H1 (cell line): ENCODE measurements around the gene UNC13D. TPM values are rescaled to one million over a fixed set of nuclear protein-coding genes. Genes with fewer than 3 reads are reported as not detected.
A peak's percentile ranks its signal among the peaks of the same experiment; 100 is the strongest.

Experiments used
- CEBPB ChIP-seq: IDR thresholded peaks from 2 replicates; pipeline ENCODE4 v1.6.1; 2012; ENCODE audit warnings: low read depth, low read length
- CTBP2 ChIP-seq: IDR thresholded peaks from 2 replicates; pipeline ENCODE4 v1.7.0; 2011; ENCODE audit warnings: borderline replicate concordance, mild to moderate bottlenecking, moderate library complexity, mixed read lengths, low read length; ENCODE audit not compliant: insufficient read depth, insufficient read length
- FOSL1 ChIP-seq: IDR thresholded peaks from 2 replicates; pipeline ENCODE4 v1.6.1; 2011; ENCODE audit warnings: mild to moderate bottlenecking, low read depth, low read length, moderate library complexity; ENCODE audit not compliant: insufficient read depth
- GTF2F1 ChIP-seq: IDR thresholded peaks from 2 replicates; pipeline ENCODE4 v1.6.1; 2012; ENCODE audit warnings: low read depth, low read length, improper control_type of control experiment, borderline replicate concordance
- JUND ChIP-seq: IDR thresholded peaks from 2 replicates; pipeline ENCODE4 v1.6.1; 2011; ENCODE audit warnings: mild to moderate bottlenecking, improper control_type of control experiment, low read length
- KDM1A ChIP-seq: fragments of 200-600, 300-600 bp; sonication (generic); IDR thresholded peaks from 2 replicates; pipeline ENCODE4 v1.7.1; 2016; ENCODE audit warnings: mild to moderate bottlenecking, low read length, borderline replicate concordance
- KDM4A ChIP-seq: IDR thresholded peaks from one replicate; pipeline ENCODE4 v1.7.1; 2012; ENCODE audit warnings: low read depth, mild to moderate bottlenecking, moderate library complexity, low read length, inconsistent platforms; ENCODE audit not compliant: severe bottlenecking
- KDM5A ChIP-seq: fragments of 200-600 bp; IDR thresholded peaks from 2 replicates; pipeline ENCODE4 v1.7.1; 2012; ENCODE audit warnings: mild to moderate bottlenecking, low read length, inconsistent platforms, mixed read lengths
- POU5F1 ChIP-seq: IDR thresholded peaks from 2 replicates; pipeline ENCODE4 v1.6.1; 2011; ENCODE audit warnings: low read depth, mild to moderate bottlenecking, low read length, moderate library complexity
- RAD21 ChIP-seq, 2 experiments: IDR thresholded peaks in 1 of 2; conservative IDR thresholded peaks in 1 of 2; 2 replicates each; pipeline ENCODE4 v1.6.1; 2011; ENCODE audit warnings: low read depth in 2 of 2, low read length in 2 of 2, improper control_type of control experiment in 1 of 2, inconsistent platforms in 1 of 2, mild to moderate bottlenecking in 1 of 2, moderate library complexity in 1 of 2
- RBBP5 ChIP-seq: IDR thresholded peaks from 2 replicates; pipeline ENCODE4 v1.7.1; 2012; ENCODE audit warnings: low read depth, mild to moderate bottlenecking, inconsistent platforms, low read length, moderate library complexity, borderline replicate concordance
- RFX5 ChIP-seq: IDR thresholded peaks from 2 replicates; pipeline ENCODE4 v1.6.1; 2011; ENCODE audit warnings: low read depth, low read length, improper control_type of control experiment, borderline replicate concordance
- RXRA ChIP-seq: IDR thresholded peaks from 2 replicates; pipeline ENCODE4 v1.6.1; 2011; ENCODE audit warnings: low read depth, mild to moderate bottlenecking, low read length, moderate library complexity; ENCODE audit not compliant: insufficient read depth
- SIX5 ChIP-seq: IDR thresholded peaks from 2 replicates; pipeline ENCODE4 v1.6.1; 2011; ENCODE audit warnings: mild to moderate bottlenecking, low read depth, low read length
- SRF ChIP-seq: IDR thresholded peaks from 2 replicates; pipeline ENCODE4 v1.6.1; 2011; ENCODE audit warnings: mild to moderate bottlenecking, low read depth, low read length, moderate library complexity
- SUZ12 ChIP-seq: fragments of 200-600 bp; sonication (generic); IDR thresholded peaks from 2 replicates; pipeline ENCODE4 v1.6.1; 2012; ENCODE audit warnings: mild to moderate bottlenecking, inconsistent platforms, low read length, moderate library complexity, mixed read lengths
- polyA plus RNA-seq, 7 experiments: library from polyadenylated mRNA; depleted of rRNA in 3 of 7; stranded (reverse) in 5 of 7; unstranded in 2 of 7; fragments of >200 nt in 5 of 7; fragments of 200-250 nt in 2 of 7; gene quantifications; 1 replicate in 5 of 7; 2 replicates in 1 of 7; 4 replicates in 1 of 7; pipeline versions ENCODE4 v1.2.1 to v1.2.3, GENCODE V29; 2011 to 2013; ENCODE audit warnings: missing spikeins in 2 of 7, mixed read lengths in 2 of 7
- total RNA-seq: library from RNA; stranded (reverse); fragmentation: NEBNext Ultra II Directional; extraction: Animal tissue kit (Norgen Biotek cat#: 25700); gene quantifications from 2 replicates; pipeline ENCODE4 v1.2.1, GENCODE V29; 2021

UNC13D gene
- total and polyA plus RNA-seq, 2 of the 8 experiments (the other 6 are each of a cell fraction or from before 2014, with no cell fraction given), result 3.6 to 8.4 TPM

GRCh38 chr17:75778861-75779249, 65.3 kb downstream of the UNC13D start (continued):
- TF ChIP-seq KDM4A (no peak), SRF (no peak), CEBPB (no peak), SIX5 (no peak; the same call in 1 of the 2 replicates), FOSL1 (0 out of 2 replicates have a peak, but pooled peaks have one; percentile 31), JUND (no peak), KDM5A (no peak), GTF2F1 (no peak), POU5F1 (no peak), SUZ12 (no peak), RFX5 (no peak), RBBP5 (no peak), CTBP2 (no peak), KDM1A (peak; percentile 9; the same call in 1 of the 2 replicates), RAD21 (IDR thresholded peaks at IDR 0.05 in 1 of 2, conservative IDR thresholded peaks at IDR 0.05 in 1 of 2; ENCODE audit: low read depth in 2 of 2, low read length in 2 of 2) (0 out of 4 replicates have a peak, but pooled peaks of 1 of the 2 experiments have one; percentile 6), RXRA (no peak)
- TF ChIP-seq, all 59 proteins: peak for 8
